HEK293T (cell line): Measurements from ENCODE around the gene MSMP.

Experiments
- CTCF ChIA-PET: fragments of 350-600 bp; formaldehyde crosslinking; extraction: SDS; loops from one replicate; lab custom pipeline; 2021; ENCODE audit warnings: antibody characterized with exemption, inconsistent platforms; lab: Yijun Ruan, JAX
- POLR2A ChIA-PET: fragments of 350-600 bp; formaldehyde crosslinking; extraction: SDS; loops from one replicate; lab custom pipeline; 2020; ENCODE audit warnings: antibody characterized with exemption, inconsistent platforms; lab: Yijun Ruan, JAX
- DNase-seq: peaks from one replicate; pipeline ENCODE4 v3.0.0; 2012; ENCODE audit warnings: mixed read lengths; ENCODE audit errors: extremely low spot score
- ARNT ChIP-seq: fragments of 450-650 bp; IDR thresholded peaks from 2 replicates; pipeline ENCODE4 v1.6.1; 2017; ENCODE audit warnings: mild to moderate bottlenecking
- BHLHE40 ChIP-seq: fragments of 450-650 bp; IDR thresholded peaks from 2 replicates; pipeline ENCODE4 v1.6.1; 2016; ENCODE audit warnings: mild to moderate bottlenecking, moderate library complexity, borderline replicate concordance
- CTBP1 ChIP-seq: fragments of 450-650 bp; IDR thresholded peaks from 2 replicates; pipeline ENCODE4 v1.6.1; 2016; ENCODE audit warnings: borderline replicate concordance
- ELF4 ChIP-seq: fragments of 450-650 bp; IDR thresholded peaks from 2 replicates; pipeline ENCODE4 v1.6.1; 2017; ENCODE audit warnings: antibody characterized with exemption
- FOXA1 ChIP-seq: fragments of 450-650 bp; IDR thresholded peaks from 2 replicates; pipeline ENCODE4 v1.6.1; 2016; ENCODE audit warnings: mild to moderate bottlenecking
- FOXK2 ChIP-seq: fragments of 450-650 bp; IDR thresholded peaks from 2 replicates; pipeline ENCODE4 v1.6.1; 2016; ENCODE audit warnings: mild to moderate bottlenecking
- FOXM1 ChIP-seq: fragments of 450-650 bp; IDR thresholded peaks from 2 replicates; pipeline ENCODE4 v1.6.1; 2017; ENCODE audit warnings: mild to moderate bottlenecking, borderline replicate concordance
- HDGF ChIP-seq: fragments of 450-650 bp; IDR thresholded peaks from 2 replicates; pipeline ENCODE4 v1.6.1; 2017; ENCODE audit warnings: antibody characterized with exemption, borderline replicate concordance
- L3MBTL2 ChIP-seq: fragments of 450-650 bp; conservative IDR thresholded peaks from 2 replicates; pipeline ENCODE4 v1.6.1; 2016; ENCODE audit warnings: mild to moderate bottlenecking
- LEF1 ChIP-seq: fragments of 450-650 bp; IDR thresholded peaks from 2 replicates; pipeline ENCODE4 v1.6.1; 2017; ENCODE audit warnings: mild to moderate bottlenecking, borderline replicate concordance
- NFRKB ChIP-seq: fragments of 450-650 bp; IDR thresholded peaks from 2 replicates; pipeline ENCODE4 v1.6.1; 2016; ENCODE audit warnings: mild to moderate bottlenecking, moderate library complexity
- PKNOX1 ChIP-seq: fragments of 450-650 bp; IDR thresholded peaks from 2 replicates; pipeline ENCODE4 v1.6.1; 2016
- SP1 ChIP-seq: fragments of 450-650 bp; IDR thresholded peaks from 2 replicates; pipeline ENCODE4 v1.6.1; 2017
- SUZ12 ChIP-seq: fragments of 450-650 bp; IDR thresholded peaks from 2 replicates; pipeline ENCODE4 v1.6.1; 2016; ENCODE audit warnings: mild to moderate bottlenecking
- TARDBP ChIP-seq: fragments of 450-650 bp; IDR thresholded peaks from 2 replicates; pipeline ENCODE4 v1.6.1; 2016
- ZNF384 ChIP-seq: fragments of 450-650 bp; IDR thresholded peaks from 2 replicates; pipeline ENCODE4 v1.6.1; 2016

The MSMP gene

DNA sequence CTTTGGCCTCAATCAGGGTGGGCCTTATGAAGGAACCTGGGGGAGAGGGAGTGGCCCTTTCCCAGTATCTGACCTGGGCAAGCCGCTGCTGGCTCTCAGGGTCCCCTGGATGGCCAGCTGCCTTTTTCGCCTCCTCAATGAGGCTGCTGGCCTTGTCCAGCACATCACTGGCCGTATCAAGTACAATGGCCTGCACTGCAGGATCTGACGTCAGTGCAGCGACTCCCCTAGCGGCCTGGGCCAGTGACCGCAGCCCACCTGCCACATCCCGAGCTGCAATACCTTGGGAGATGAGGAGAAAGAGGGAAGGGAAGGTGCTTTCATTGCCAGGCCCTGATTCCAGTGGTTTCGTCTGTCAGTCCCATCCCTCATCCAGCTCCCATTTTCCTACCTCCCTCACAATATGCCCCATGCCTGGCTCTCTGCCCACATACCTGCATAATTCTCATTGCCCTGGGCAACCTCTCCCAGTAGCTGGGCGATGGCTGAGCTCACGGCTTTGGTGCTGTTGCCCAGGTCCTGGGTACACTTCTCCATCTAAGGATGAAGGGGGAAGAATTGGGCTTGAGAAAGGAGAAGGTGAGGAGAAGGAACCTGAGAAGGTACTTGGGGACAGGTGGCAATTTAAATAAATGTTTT, 41.2 kb downstream of the MSMP start:
- TF ChIP-seq PKNOX1 (no peak), SUZ12 (no peak), SP1 (no peak), CTBP1 (no peak), BHLHE40 (no peak), ZNF384 (no peak), ELF4 (no peak), FOXA1 (no peak), TARDBP (no peak), FOXM1 (no peak), ARNT (no peak), FOXK2 (no peak), HDGF (no peak), L3MBTL2 (no peak), NFRKB (no peak), LEF1 (no peak)
- DNase-seq, result no peak
- ChIA-PET CTCF (interaction anchor here (1.3 kb wide), 1 partner anchor 16 kb away, joined by 4 read pairs; no protein-coding TSS in a partner anchor), POLR2A (no interaction called here)

DNA sequence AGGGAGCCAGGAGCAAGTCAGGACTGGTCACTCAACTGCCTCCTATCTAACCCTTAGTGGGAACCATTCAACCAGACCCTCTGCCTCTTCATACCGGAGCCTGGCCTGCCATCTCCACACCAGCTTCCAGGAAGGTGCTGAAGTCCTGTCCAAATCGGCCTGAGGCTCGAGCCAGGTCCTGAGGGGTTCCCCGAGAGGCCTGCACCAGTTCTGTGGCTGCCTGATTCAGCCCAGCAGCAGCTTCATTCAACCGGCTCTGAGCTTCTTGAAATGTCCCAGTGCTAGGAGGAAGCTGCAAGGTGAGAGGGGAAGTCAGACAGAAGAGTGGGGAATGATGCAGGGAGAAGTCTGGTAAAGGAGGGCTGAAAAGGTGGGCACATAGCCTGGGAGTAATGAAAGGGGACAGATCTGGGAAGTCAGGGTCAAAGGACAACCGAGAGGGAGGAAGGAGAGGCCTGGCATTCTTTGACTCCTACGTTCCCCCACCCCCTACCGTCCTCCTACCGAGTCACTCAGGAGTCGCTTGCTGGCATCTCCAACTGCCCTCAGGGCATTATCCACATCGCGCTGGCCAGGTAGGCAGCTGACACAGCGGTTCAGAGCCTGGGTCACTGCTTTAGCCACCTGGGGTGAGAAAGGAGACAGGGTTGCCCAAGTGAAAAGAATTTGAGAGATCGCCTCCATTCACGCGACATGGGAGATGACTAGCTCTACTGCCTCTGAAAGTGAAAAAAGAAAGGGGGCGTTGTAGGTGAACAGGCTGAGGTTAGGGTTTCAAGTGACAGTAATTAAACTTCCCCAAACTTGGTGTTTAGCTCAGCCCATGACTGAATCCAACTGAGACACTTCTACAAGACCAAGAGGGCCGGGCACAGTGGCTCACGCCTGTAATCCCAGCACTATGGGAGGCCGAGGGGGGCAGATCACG, 42.3 kb downstream of the MSMP start:
- no peak for TF ChIP-seq ELF4
- no peak for TF ChIP-seq CTBP1
- TF ChIP-seq BHLHE40, result no peak
- no peak for TF ChIP-seq HDGF
- no peak for TF ChIP-seq LEF1
- no peak for TF ChIP-seq SUZ12
- TF ChIP-seq SP1, result no peak
- TF ChIP-seq ARNT, result no peak
- no peak for TF ChIP-seq PKNOX1
- TF ChIP-seq FOXA1, result no peak
- no peak for TF ChIP-seq FOXM1
- no peak for TF ChIP-seq L3MBTL2
- TF ChIP-seq ZNF384, result no peak
- TF ChIP-seq FOXK2, result no peak
- no peak for DNase-seq
- ChIA-PET POLR2A (no interaction called here), CTCF (interaction anchor here (0.9 to 1.0 kb wide), 2 partner anchors 15 to 21 kb away, joined by 3 read pairs; no protein-coding TSS in a partner anchor)

GRCh38 chr9:35710818-35711500, 43.1 kb downstream of the MSMP start:
- TF ChIP-seq SUZ12 (no peak), LEF1 (no peak), SP1 (no peak), BHLHE40 (no peak), ELF4 (no peak), TARDBP (no peak), ZNF384 (no peak), FOXA1 (no peak), HDGF (no peak), NFRKB (no peak)
- CTCF ChIA-PET, result interaction anchor here (1.0 kb wide), 1 partner anchor 22 kb away, joined by 3 read pairs; no protein-coding TSS in a partner anchor
- POLR2A ChIA-PET, result no interaction called here
- no peak for DNase-seq

GRCh38 chr9:35708146-35708545, 45.9 kb downstream of the MSMP start:
- ChIA-PET CTCF (no interaction called here), POLR2A (no interaction called here)
- no peak for TF ChIP-seq NFRKB
- no peak for TF ChIP-seq SP1
- TF ChIP-seq CTBP1, result no peak
- no peak for TF ChIP-seq BHLHE40
- TF ChIP-seq TARDBP, result no peak
- TF ChIP-seq FOXA1, result no peak
- TF ChIP-seq PKNOX1, result no peak
- no peak for TF ChIP-seq ARNT
- DNase-seq, result no peak

DNA sequence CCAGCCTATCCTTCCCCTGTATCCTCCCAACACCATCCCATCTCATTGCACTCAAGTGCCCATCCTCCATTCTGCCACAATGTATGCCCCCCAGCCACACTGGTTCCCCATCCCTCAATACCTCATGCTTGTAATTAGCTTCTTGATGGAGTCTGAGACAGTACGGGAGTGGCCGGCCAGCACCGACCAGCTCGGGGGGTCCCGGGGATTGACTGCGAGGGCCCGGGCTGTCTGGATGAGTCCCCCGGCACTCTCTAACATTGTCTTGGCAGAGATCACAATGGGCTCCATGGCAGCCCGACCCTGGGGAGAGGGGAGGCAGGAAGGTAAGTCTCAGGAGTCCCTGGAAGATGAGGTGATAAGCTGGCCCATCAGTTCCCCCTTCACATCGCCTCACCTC, 47.1 kb downstream of the MSMP start:
- ChIA-PET POLR2A (no interaction called here), CTCF (no interaction called here)
- DNase-seq, result no peak
- no peak for TF ChIP-seq SUZ12
- no peak for TF ChIP-seq ELF4
- no peak for TF ChIP-seq ARNT
- TF ChIP-seq LEF1, result no peak
- no peak for TF ChIP-seq CTBP1
- no peak for TF ChIP-seq PKNOX1
- no peak for TF ChIP-seq TARDBP
- TF ChIP-seq SP1, result no peak
- TF ChIP-seq ZNF384, result no peak
- TF ChIP-seq FOXM1, result no peak
- TF ChIP-seq NFRKB, result no peak
- TF ChIP-seq HDGF, result no peak
- TF ChIP-seq FOXA1, result no peak
- TF ChIP-seq BHLHE40, result no peak
- no peak for TF ChIP-seq L3MBTL2
- no peak for TF ChIP-seq FOXK2
